SK-N-SH treated with all-trans-retinoic acid at 6 μM for 48 hours (cell line): ENCODE data around the gene METTL6.

Experiments
- TOX ChIP-seq: fragments of 250-450 bp; sonication (Bioruptor Pico); IDR thresholded peaks from 2 replicates; pipeline ENCODE4 v1.8.0; 2021; ENCODE audit warnings: mild to moderate bottlenecking, moderate library complexity, borderline replicate concordance
- TF ChIP-seq, protein P1 (sequence below): fragments of 250-450 bp; sonication (Bioruptor Pico); IDR thresholded peaks from 2 replicates; pipeline ENCODE4 v1.5.1; 2020; ENCODE audit warnings: low read depth, mild to moderate bottlenecking, moderate library complexity
- TF ChIP-seq, protein P2 (sequence below): fragments of 250-450 bp; sonication (Bioruptor Pico); IDR thresholded peaks from 2 replicates; pipeline ENCODE4 v1.8.0; 2021; ENCODE audit warnings: low read depth, mild to moderate bottlenecking, moderate library complexity, borderline replicate concordance

DNA sequence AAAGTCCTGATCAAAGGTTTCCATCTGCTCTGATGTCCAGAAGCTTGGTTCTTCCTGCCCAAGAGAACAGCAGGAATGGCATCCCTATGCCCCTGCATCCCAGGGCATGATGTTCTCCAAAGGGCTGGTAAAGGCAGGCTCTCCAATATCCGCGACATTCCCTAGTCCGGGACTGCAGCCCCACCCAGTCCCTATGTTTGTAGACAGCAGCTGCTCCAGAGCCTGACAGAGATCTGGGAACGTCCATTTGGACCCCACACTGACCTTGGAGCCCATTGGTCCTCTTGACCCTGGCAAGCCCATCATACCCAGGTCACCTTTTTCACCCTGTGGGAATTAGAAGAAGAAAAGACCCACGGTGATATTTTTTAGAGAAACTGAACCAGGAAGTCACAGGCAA lies 47.8 kb upstream of the METTL6 start:
- TF ChIP-seq, protein P1, sequence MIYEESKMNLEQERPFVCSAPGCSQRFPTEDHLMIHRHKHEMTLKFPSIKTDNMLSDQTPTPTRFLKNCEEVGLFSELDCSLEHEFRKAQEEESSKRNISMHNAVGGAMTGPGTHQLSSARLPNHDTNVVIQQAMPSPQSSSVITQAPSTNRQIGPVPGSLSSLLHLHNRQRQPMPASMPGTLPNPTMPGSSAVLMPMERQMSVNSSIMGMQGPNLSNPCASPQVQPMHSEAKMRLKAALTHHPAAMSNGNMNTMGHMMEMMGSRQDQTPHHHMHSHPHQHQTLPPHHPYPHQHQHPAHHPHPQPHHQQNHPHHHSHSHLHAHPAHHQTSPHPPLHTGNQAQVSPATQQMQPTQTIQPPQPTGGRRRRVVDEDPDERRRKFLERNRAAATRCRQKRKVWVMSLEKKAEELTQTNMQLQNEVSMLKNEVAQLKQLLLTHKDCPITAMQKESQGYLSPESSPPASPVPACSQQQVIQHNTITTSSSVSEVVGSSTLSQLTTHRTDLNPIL (CRISPR knock-in tag), result no peak
- TF ChIP-seq, protein P2, sequence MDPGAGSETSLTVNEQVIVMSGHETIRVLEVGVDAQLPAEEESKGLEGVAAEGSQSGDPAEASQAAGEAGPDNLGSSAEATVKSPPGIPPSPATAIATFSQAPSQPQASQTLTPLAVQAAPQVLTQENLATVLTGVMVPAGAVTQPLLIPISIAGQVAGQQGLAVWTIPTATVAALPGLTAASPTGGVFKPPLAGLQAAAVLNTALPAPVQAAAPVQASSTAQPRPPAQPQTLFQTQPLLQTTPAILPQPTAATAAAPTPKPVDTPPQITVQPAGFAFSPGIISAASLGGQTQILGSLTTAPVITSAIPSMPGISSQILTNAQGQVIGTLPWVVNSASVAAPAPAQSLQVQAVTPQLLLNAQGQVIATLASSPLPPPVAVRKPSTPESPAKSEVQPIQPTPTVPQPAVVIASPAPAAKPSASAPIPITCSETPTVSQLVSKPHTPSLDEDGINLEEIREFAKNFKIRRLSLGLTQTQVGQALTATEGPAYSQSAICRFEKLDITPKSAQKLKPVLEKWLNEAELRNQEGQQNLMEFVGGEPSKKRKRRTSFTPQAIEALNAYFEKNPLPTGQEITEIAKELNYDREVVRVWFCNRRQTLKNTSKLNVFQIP (CRISPR knock-in tag), result no peak
- TF ChIP-seq TOX (CRISPR knock-in tag), result no peak
